K562 (cell line): ENCODE results near the gene CCDC27. TPM values are rescaled to one million over a fixed set of nuclear protein-coding genes. Genes with fewer than 3 reads are reported as not detected.
A peak's percentile ranks its signal among the peaks of the same experiment; 100 is the strongest.

ENCODE experiments used
- CC2D1A ChIP-seq: fragments of 450-650 bp; IDR thresholded peaks from 2 replicates; pipeline ENCODE4 v1.6.1; 2017; ENCODE audit warnings: mild to moderate bottlenecking
- ILF3 ChIP-seq: fragments of 450-650 bp; IDR thresholded peaks from 2 replicates; pipeline ENCODE4 v1.6.1; 2018; ENCODE audit warnings: antibody characterized with exemption, mild to moderate bottlenecking, moderate library complexity, borderline replicate concordance
- MEF2D ChIP-seq: conservative IDR thresholded peaks from 2 replicates; pipeline ENCODE4 v1.6.1; 2016; ENCODE audit warnings: low read depth, missing genetic modification characterization, missing compliant biosample characterization
- NR2C1 ChIP-seq, 2 experiments: fragments of 450-650 bp; IDR thresholded peaks; 2 replicates each; pipeline ENCODE4 v1.6.1; 2017; ENCODE audit warnings: mild to moderate bottlenecking in 2 of 2, antibody characterized with exemption in 1 of 2, inconsistent platforms in 1 of 2, missing compliant biosample characterization in 1 of 2, missing genetic modification characterization in 1 of 2
- PML ChIP-seq: IDR thresholded peaks from 2 replicates; pipeline ENCODE4 v1.6.1; 2012; ENCODE audit warnings: low read length, inconsistent platforms
- PTTG1 ChIP-seq: fragments of 450-650 bp; IDR thresholded peaks from 2 replicates; pipeline ENCODE4 v1.6.1; 2016; ENCODE audit warnings: low read depth, mild to moderate bottlenecking, missing genetic modification characterization, missing compliant biosample characterization
- ZNF830 ChIP-seq: fragments of 250-450 bp; sonication (Bioruptor Pico); IDR thresholded peaks from 2 replicates; pipeline ENCODE4 v1.5.0; 2021; ENCODE audit warnings: mild to moderate bottlenecking
- polyA plus RNA-seq, 8 experiments: library from polyadenylated mRNA; depleted of rRNA in 4 of 8; stranded (reverse) in 5 of 8; unstranded in 3 of 8; fragments of >200 nt; fragmentation: Nextera tagmentation in 2 of 8; fragmentation: Illumina TruSeq in 1 of 8; extraction: Ambion mirVana in 2 of 8; extraction: Trizol in 1 of 8; gene quantifications; 2 replicates each; pipeline versions ENCODE4 v1.2.1 to v1.2.3, GENCODE V29; 2011 to 2014; ENCODE audit warnings: inconsistent platforms in 1 of 8, missing spikeins in 1 of 8
- total RNA-seq, 7 experiments: library from RNA; depleted of rRNA in 6 of 7; stranded (reverse); fragments of >200 nt in 6 of 7; fragmentation: Illumina TruSeq in 2 of 7; extraction: Trizol in 2 of 7; gene quantifications; 2 replicates each; pipeline versions ENCODE4 v1.2.1 to v1.2.3, GENCODE V29; 2011 to 2021; ENCODE audit warnings: low replicate concordance in 1 of 7
- TF ChIP-seq, protein P1 (sequence below): fragments of 450-650 bp; IDR thresholded peaks from 2 replicates; pipeline ENCODE4 v1.7.0; 2016; ENCODE audit warnings: borderline replicate concordance
- TF ChIP-seq, protein P2 (sequence below): fragments of 200-800 bp; sonication (Bioruptor generic); IDR thresholded peaks from 2 replicates; pipeline ENCODE4 v1.6.1; 2017; ENCODE audit warnings: missing genetic modification characterization, missing compliant biosample characterization
- TF ChIP-seq, protein P3 (sequence below): fragments of 250-450 bp; sonication (Bioruptor Pico); IDR thresholded peaks from 2 replicates; pipeline ENCODE4 v1.8.0; 2021; ENCODE audit warnings: borderline replicate concordance, mild to moderate bottlenecking, moderate library complexity; ENCODE audit not compliant: poor library complexity, severe bottlenecking
- TF ChIP-seq, protein P4 (sequence below): sonication (generic); formaldehyde crosslinking; IDR thresholded peaks from 2 replicates; pipeline ENCODE4 v1.8.0; 2023; ENCODE audit warnings: mild to moderate bottlenecking, missing genetic modification reagents
- TF ChIP-seq, protein P5 (sequence below): IDR thresholded peaks from 3 replicates; pipeline ENCODE4 v1.6.1; 2011; ENCODE audit warnings: borderline replicate concordance, mild to moderate bottlenecking; ENCODE audit not compliant: insufficient read length, insufficient read depth
- TF ChIP-seq, protein P6 (sequence below): fragments of 250-450 bp; sonication (Bioruptor Pico); IDR thresholded peaks from 2 replicates; pipeline ENCODE4 v1.8.0; 2022; ENCODE audit warnings: inconsistent platforms
- TF ChIP-seq, protein P7 (sequence below): fragments of 450-650 bp; formaldehyde crosslinking; IDR thresholded peaks from 2 replicates; pipeline ENCODE4 v1.4.0; 2020; ENCODE audit warnings: mild to moderate bottlenecking, moderate library complexity

CCDC27 gene
- total and polyA plus RNA-seq, 9 of the 15 experiments (the other 6 are each of a cell fraction or from before 2014, with no cell fraction given) = 0.01 to 0.04 TPM; not detected in 7

DNA sequence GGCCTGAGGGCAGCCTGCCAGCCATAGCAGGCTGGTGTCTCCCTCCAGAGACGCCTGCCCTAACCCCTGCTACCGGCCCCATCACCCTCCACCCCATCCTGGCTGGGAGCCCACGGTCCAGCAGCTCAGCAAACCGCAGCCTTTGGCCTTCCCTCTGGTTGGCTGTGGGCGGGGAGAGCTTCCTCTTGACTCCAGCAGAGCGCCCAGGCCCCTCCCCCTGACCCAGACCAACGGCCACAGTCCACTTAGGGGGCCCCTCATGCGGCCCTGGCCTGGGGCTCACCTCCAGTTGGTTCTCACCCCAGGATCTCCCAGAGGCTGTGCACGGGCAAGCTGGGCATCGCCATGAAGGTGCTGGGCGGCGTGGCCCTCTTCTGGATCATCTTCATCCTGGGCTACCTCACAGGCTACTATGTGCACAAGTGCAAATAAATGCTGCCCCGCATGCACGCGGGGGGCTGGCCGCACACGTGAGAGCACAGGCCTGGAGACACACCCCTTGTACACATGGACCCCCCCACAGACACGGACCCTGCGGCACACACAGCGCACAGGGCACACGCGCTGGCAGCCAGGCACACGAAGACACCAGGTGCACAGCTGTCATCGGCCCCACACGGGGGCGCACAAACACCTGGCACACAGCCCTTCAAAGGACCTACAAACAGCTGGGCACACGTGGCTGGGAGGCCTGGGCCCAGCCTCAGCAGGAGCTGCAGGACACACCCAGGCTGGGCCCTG lies 23.4 kb downstream of the CCDC27 start (continued):
- TF ChIP-seq, protein P1, sequence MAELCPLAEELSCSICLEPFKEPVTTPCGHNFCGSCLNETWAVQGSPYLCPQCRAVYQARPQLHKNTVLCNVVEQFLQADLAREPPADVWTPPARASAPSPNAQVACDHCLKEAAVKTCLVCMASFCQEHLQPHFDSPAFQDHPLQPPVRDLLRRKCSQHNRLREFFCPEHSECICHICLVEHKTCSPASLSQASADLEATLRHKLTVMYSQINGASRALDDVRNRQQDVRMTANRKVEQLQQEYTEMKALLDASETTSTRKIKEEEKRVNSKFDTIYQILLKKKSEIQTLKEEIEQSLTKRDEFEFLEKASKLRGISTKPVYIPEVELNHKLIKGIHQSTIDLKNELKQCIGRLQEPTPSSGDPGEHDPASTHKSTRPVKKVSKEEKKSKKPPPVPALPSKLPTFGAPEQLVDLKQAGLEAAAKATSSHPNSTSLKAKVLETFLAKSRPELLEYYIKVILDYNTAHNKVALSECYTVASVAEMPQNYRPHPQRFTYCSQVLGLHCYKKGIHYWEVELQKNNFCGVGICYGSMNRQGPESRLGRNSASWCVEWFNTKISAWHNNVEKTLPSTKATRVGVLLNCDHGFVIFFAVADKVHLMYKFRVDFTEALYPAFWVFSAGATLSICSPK = no peak
- TF ChIP-seq, protein P2, sequence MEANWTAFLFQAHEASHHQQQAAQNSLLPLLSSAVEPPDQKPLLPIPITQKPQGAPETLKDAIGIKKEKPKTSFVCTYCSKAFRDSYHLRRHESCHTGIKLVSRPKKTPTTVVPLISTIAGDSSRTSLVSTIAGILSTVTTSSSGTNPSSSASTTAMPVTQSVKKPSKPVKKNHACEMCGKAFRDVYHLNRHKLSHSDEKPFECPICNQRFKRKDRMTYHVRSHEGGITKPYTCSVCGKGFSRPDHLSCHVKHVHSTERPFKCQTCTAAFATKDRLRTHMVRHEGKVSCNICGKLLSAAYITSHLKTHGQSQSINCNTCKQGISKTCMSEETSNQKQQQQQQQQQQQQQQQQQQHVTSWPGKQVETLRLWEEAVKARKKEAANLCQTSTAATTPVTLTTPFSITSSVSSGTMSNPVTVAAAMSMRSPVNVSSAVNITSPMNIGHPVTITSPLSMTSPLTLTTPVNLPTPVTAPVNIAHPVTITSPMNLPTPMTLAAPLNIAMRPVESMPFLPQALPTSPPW (CRISPR knock-in tag) = no peak; the same call in 1 of the 2 replicates
- TF ChIP-seq NR2C1 (IDR thresholded peaks at IDR 0.05) (0 out of 2 replicates have a peak, but pooled peaks have one; percentile 58), NR2C1 (tag; IDR thresholded peaks at IDR 0.05) (peak; percentile 51; the same call in 1 of the 2 replicates), MEF2D (tag) (no peak), ZNF830 (CRISPR knock-in tag) (no peak), PTTG1 (tag) (no peak), CC2D1A (no peak), ILF3 (no peak), PML (peak; percentile 45; the same call in 1 of the 2 replicates)
- TF ChIP-seq, protein P3, sequence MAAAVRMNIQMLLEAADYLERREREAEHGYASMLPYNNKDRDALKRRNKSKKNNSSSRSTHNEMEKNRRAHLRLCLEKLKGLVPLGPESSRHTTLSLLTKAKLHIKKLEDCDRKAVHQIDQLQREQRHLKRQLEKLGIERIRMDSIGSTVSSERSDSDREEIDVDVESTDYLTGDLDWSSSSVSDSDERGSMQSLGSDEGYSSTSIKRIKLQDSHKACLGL (CRISPR knock-in tag) = peak; percentile 85
- TF ChIP-seq, protein P4, sequence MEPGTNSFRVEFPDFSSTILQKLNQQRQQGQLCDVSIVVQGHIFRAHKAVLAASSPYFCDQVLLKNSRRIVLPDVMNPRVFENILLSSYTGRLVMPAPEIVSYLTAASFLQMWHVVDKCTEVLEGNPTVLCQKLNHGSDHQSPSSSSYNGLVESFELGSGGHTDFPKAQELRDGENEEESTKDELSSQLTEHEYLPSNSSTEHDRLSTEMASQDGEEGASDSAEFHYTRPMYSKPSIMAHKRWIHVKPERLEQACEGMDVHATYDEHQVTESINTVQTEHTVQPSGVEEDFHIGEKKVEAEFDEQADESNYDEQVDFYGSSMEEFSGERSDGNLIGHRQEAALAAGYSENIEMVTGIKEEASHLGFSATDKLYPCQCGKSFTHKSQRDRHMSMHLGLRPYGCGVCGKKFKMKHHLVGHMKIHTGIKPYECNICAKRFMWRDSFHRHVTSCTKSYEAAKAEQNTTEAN (CRISPR knock-in tag) = no peak
- TF ChIP-seq, protein P5, sequence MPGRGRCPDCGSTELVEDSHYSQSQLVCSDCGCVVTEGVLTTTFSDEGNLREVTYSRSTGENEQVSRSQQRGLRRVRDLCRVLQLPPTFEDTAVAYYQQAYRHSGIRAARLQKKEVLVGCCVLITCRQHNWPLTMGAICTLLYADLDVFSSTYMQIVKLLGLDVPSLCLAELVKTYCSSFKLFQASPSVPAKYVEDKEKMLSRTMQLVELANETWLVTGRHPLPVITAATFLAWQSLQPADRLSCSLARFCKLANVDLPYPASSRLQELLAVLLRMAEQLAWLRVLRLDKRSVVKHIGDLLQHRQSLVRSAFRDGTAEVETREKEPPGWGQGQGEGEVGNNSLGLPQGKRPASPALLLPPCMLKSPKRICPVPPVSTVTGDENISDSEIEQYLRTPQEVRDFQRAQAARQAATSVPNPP = no peak
- TF ChIP-seq, protein P6, sequence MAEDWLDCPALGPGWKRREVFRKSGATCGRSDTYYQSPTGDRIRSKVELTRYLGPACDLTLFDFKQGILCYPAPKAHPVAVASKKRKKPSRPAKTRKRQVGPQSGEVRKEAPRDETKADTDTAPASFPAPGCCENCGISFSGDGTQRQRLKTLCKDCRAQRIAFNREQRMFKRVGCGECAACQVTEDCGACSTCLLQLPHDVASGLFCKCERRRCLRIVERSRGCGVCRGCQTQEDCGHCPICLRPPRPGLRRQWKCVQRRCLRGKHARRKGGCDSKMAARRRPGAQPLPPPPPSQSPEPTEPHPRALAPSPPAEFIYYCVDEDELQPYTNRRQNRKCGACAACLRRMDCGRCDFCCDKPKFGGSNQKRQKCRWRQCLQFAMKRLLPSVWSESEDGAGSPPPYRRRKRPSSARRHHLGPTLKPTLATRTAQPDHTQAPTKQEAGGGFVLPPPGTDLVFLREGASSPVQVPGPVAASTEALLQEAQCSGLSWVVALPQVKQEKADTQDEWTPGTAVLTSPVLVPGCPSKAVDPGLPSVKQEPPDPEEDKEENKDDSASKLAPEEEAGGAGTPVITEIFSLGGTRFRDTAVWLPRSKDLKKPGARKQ = no peak
- TF ChIP-seq, protein P7, sequence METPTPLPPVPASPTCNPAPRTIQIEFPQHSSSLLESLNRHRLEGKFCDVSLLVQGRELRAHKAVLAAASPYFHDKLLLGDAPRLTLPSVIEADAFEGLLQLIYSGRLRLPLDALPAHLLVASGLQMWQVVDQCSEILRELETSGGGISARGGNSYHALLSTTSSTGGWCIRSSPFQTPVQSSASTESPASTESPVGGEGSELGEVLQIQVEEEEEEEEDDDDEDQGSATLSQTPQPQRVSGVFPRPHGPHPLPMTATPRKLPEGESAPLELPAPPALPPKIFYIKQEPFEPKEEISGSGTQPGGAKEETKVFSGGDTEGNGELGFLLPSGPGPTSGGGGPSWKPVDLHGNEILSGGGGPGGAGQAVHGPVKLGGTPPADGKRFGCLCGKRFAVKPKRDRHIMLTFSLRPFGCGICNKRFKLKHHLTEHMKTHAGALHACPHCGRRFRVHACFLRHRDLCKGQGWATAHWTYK = peak; percentile 68; the same call in 1 of the 2 replicates
